Breast epithelium (tissue), 3 donors: ENCODE results near the gene HIP1.
"Not testable (repeated sequence)": the region's sequence is repeated elsewhere in the genome, so short reads cannot be mapped to it uniquely, and the experiment has no call there.

Source experiments
- CTCF ChIP-seq, 3 donors: fragments of 450-650 bp; IDR thresholded peaks; one replicate each; pipeline ENCODE4 v1.5.1; 2016 to 2017; ENCODE audit warnings: antibody characterized with exemption in 3 of 3, mild to moderate bottlenecking in 3 of 3, moderate library complexity in 3 of 3
- POLR2AphosphoS5 ChIP-seq, 3 donors: sonication (generic); formaldehyde crosslinking; IDR thresholded peaks; one replicate each; pipeline ENCODE4 v1.6.1; 2017; ENCODE audit warnings: antibody characterized with exemption in 3 of 3

GRCh38 chr7:75693668-75694067, 45.1 kb downstream of the HIP1 start:
- not testable (repeated sequence) for TF ChIP-seq CTCF, POLR2AphosphoS5 (IDR thresholded peaks at IDR 0.05)
